GDM1 (cell line): ENCODE results near the gene ZNF335.
"Not testable (repeated sequence)": the region's sequence is repeated elsewhere in the genome, so short reads cannot be mapped to it uniquely, and the experiment has no call there.

Source experiments
- DNase-seq: peaks from one replicate; lab custom pipeline; 2025; lab: John Stamatoyannopoulos, UW

ZNF335 gene

DNA sequence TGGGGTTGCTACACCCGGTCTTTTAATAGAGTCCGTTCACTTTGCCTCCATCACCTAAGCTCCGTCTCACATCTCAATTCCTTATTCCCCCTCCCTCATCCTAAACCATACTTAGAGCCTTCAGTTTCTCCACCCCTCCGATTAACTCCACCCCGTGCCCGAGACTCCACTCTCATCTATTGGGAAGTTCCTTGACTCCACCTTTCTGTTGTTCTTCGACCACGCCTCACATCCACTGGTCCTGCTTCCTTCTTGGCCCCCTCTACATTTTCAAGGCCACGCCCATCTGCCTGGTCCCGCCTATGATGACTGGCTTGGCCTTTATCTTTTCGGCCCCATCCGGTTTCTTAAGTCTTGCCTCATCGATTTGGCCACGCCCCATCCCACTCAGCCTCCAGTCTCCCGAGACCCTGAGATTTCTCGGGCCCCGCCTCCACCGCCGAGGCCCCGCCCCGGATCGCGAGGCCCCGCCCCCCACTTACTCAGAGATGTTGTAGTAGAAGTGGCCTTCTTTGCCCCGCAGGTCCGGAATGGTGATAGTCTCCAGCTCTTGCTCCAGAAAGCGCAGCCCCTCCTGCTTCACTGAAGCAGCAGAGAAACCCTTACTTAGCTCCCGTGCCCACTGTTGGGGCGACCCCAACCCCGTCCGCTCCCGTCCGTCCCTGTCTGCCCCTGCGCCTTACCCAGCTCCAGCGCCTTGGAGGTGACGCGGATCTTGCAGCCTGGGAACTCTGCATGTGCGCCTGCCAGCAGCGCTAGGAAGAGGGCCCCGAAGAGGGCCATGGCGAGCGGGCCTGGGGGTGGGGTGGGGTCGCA is 61.1 kb downstream of the ZNF335 start:
- DNase-seq, result peak; percentile 100

GRCh38 chr20:45909817-45910669 is 62.0 kb downstream of the ZNF335 start:
- no peak for DNase-seq

- DNase-seq, result no peak
These were observed 62.6 kb downstream of the ZNF335 start for GRCh38 chr20:45909336-45909808.

GRCh38 chr20:45908084-45908483 is 63.9 kb downstream of the ZNF335 start:
- no peak for DNase-seq

GRCh38 chr20:45907219-45907948 is 64.6 kb downstream of the ZNF335 start:
- no peak for DNase-seq

- no peak for DNase-seq
These were observed 66.4 kb downstream of the ZNF335 start for GRCh38 chr20:45905505-45906079.

GRCh38 chr20:45904583-45905504 is 67.2 kb downstream of the ZNF335 start:
- DNase-seq, result no peak

GRCh38 chr20:45902199-45902701 is 69.8 kb downstream of the ZNF335 start:
- no peak for DNase-seq

DNA sequence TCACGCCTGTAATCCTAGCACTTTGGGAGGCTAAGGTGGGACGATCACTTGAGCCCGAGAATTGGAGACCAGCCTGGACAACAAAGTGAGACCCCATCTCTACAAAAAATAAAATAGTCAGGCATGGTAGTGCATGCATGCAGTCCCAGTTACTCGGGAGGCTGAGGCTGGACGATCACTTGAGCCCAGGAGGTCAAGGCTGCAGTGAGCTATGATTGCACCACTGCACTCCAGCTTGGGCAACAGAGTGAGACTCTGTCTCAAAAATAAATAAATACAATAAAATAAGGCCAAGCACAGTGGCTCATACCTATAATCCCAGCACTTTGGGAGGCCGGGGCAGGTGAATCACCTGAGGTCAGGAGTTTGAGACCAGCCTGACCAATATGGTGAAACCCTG is 70.7 kb downstream of the ZNF335 start:
- DNase-seq, result not testable (repeated sequence)

GRCh38 chr20:45899046-45899835 is 72.8 kb downstream of the ZNF335 start:
- DNase-seq, result no peak
